Type B pancreatic cell (in vitro differentiated cells): ENCODE measurements around the gene TTLL13. TPM values are rescaled to one million over a fixed set of nuclear protein-coding genes. Genes with fewer than 3 reads are reported as not detected.
A peak's percentile ranks its signal among the peaks of the same experiment; 100 is the strongest.

ENCODE experiments used
- DNase-seq: peaks from one replicate; pipeline ENCODE4 v3.0.0; 2021; ENCODE audit warnings: mixed read lengths; ENCODE audit not compliant: unreplicated experiment; ENCODE audit errors: extremely low spot score
- H3K27ac Mint-ChIP-seq: 2 replicates; pipeline ENCODE4 v1.8.0; 2021; ENCODE audit warnings: mild to moderate bottlenecking, mixed read lengths
- H3K27me3 Mint-ChIP-seq: 2 replicates; pipeline ENCODE4 v1.8.0; 2021; ENCODE audit warnings: mixed read lengths
- H3K36me3 Mint-ChIP-seq: 2 replicates; pipeline ENCODE4 v1.8.0; 2021; ENCODE audit warnings: mixed read lengths
- H3K4me1 Mint-ChIP-seq: one replicate; pipeline ENCODE4 v1.8.0; 2021; ENCODE audit warnings: mixed read lengths; ENCODE audit not compliant: unreplicated experiment
- H3K4me3 Mint-ChIP-seq: 2 replicates; pipeline ENCODE4 v1.8.0; 2021; ENCODE audit warnings: mild to moderate bottlenecking, mixed read lengths
- H3K9me3 Mint-ChIP-seq: 2 replicates; pipeline ENCODE4 v1.8.0; 2021; ENCODE audit warnings: mixed read lengths
- CTCF ChIP-seq: fragments of 200-600 bp; sonication (generic); conservative IDR thresholded peaks from 2 replicates; pipeline ENCODE4 v1.5.0; 2021; ENCODE audit warnings: antibody characterized with exemption, mild to moderate bottlenecking
- total RNA-seq: library from RNA; stranded (reverse); gene quantifications from 2 replicates; pipeline ENCODE4 v1.2.1, GENCODE V29; 2021; ENCODE audit warnings: low replicate concordance

TTLL13 gene
- total RNA-seq, 1 donor from 2014 or later: 0.58 TPM

DNA sequence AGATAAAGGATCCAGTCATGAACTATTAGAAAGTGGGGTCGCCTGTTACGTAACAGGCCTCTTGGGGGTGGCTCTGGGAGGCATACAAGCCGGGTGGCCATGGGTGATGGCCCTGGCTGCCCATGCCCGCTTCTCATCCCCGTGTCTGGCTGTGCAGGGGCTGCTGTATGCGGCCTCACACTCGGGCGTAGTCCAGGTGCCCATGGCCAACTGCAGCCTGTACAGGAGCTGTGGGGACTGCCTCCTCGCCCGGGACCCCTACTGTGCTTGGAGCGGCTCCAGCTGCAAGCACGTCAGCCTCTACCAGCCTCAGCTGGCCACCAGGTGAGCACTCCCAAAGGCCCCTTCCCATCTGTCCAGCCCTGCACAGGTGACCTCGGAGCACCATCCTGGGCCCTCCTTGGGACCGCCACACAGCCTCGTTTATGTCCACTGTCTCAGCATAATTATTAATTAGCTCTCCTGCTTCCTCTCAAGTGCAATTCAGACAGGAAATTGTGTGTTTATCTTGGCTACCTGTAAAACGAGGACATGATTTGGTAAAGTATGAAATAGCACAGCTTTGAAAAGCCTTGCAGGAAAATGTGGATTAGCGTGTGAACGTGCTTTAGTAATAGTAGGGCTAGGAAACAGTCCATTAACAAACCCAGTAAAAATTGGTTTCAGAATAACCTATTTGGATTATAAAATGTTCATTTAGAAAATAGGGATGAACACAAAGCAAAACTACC lies 23.7 kb upstream of the TTLL13 start:
- Mint-ChIP-seq H3K9me3 (no peaks in the 10 kb centered on the region), H3K27me3 (no peaks in the 10 kb centered on the region), H3K4me1 (no peaks in the 10 kb centered on the region), H3K4me3 (no peak overlapping the region), H3K27ac (no peak overlapping the region), H3K36me3 (peaks cover 11% of the 10 kb centered on the region)
- DNase-seq: no peak
- TF ChIP-seq CTCF: no peak

GRCh38 chr15:90227336-90227735 lies 22.0 kb upstream of the TTLL13 start:
- no peaks in the 10 kb centered on the region for H3K27me3 Mint-ChIP-seq
- no peak overlapping the region for H3K4me3 Mint-ChIP-seq
- no peaks in the 10 kb centered on the region for H3K9me3 Mint-ChIP-seq
- DNase-seq: no peak
- H3K4me1 Mint-ChIP-seq: no peaks in the 10 kb centered on the region
- TF ChIP-seq CTCF: no peak
- peaks cover 11% of the 10 kb centered on the region for H3K36me3 Mint-ChIP-seq
- no peak overlapping the region for H3K27ac Mint-ChIP-seq

- Mint-ChIP-seq H3K27ac (no peak overlapping the region), H3K27me3 (no peaks in the 10 kb centered on the region), H3K4me1 (peaks cover 4% of the 10 kb centered on the region), H3K4me3 (no peak overlapping the region), H3K9me3 (no peaks in the 10 kb centered on the region), H3K36me3 (peaks cover 11% of the 10 kb centered on the region)
- TF ChIP-seq CTCF: no peak
- DNase-seq: no peak
Observed at GRCh38 chr15:90227816-90228772, 21.3 kb upstream of the TTLL13 start.

DNA sequence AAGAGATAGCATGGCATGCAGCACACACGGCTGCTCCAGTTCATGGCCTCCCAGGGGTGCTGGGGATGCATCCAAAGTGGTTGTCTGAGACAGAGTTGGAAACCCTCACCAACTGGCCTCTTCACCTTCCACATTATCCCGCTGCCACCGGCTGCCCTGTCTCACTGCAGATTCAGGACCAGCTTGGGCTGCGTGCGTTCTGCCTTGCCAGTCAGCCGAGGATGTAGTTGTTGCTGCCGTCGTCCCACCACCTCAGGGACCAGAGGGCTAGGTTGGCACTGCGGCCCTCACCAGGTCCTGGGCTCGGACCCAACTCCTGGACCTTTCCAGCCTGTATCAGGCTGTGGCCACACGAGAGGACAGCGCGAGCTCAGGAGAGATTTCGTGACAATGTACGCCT lies 20.4 kb upstream of the TTLL13 start:
- TF ChIP-seq CTCF: no peak
- Mint-ChIP-seq H3K9me3 (no peaks in the 10 kb centered on the region), H3K4me1 (peaks cover 5% of the 10 kb centered on the region), H3K27me3 (no peaks in the 10 kb centered on the region), H3K36me3 (peaks cover 11% of the 10 kb centered on the region), H3K4me3 (no peak overlapping the region), H3K27ac (no peak overlapping the region)
- DNase-seq: no peak

DNA sequence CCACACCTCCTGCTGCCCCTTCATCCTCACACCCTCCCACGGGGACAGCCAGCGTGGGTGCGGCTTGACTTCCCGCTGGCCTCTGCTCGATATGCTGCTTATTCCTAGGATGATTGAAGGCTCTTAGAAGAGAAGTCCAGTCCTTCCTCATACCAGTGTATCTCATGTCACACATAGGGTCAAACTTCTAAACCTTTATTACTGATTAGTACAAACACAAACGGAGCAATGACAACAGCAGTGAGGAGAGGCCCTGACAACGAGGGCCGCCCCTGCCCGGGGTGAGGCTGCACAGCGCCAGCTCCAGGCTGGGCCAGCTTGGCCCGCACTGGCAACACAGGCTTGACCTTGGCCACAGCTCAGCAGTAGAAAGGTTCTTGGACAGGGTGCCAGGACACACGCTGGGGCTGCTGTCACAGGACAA lies 19.3 kb upstream of the TTLL13 start:
- DNase-seq: no peak
- no peak for TF ChIP-seq CTCF
- peak overlapping the region; percentile 15 for H3K4me3 Mint-ChIP-seq
- H3K36me3 Mint-ChIP-seq: peaks cover 11% of the 10 kb centered on the region
- no peaks in the 10 kb centered on the region for H3K27me3 Mint-ChIP-seq
- peak overlapping the region; percentile 48 for H3K27ac Mint-ChIP-seq
- H3K9me3 Mint-ChIP-seq: no peaks in the 10 kb centered on the region
- peaks cover 12% of the 10 kb centered on the region for H3K4me1 Mint-ChIP-seq
